ENCODE results near the gene SFT2D1.
A peak's percentile ranks its signal among the peaks of the same experiment; 100 is the strongest.
"Not testable (repeated sequence)": the region's sequence is repeated elsewhere in the genome, so short reads cannot be mapped to it uniquely, and the experiment has no call there.

SFT2D1 gene

DNA sequence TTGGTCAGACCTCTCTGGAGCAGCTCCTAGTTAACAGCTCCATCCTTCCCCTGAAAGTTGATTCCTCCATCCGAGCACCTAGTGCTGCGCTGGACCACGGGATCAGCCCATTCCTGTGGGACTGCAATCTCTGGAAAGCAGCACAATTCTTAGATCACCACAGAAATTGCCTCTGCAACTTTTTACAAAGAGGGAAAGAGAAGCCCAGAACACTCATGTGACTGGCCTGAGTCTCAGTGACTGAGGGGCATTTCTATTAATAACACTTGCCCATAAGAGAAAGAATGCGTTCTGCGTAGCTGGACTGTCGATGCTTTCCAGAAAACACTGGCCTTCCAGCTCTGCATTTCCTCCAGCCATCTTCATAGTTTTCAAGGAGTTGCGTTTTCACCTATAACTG lies 22.1 kb upstream of the SFT2D1 start:
- DNase-seq (ENCODE audit: low spot score) = peak; percentile 41

DNA sequence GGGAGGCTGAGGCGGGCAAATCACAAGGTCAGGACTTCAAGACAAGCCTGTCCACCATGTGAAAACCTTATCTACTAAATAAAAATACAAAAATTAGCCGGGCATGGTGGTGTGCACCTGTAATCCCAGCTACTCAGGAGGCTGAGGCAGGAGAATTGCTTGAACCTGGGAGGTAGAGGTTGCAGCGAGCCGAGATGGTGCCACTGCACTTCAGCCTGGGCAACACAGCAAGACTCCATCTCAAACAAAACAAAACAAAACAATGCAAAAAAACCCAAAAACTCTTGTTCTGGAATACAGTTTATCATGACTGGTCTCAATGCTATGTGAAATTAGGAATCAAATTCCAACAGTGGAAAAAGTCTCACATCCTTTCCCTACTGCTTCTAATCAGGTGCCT lies 20.1 kb upstream of the SFT2D1 start:
- DNase-seq (ENCODE audit: low spot score) = not testable (repeated sequence)

DNA sequence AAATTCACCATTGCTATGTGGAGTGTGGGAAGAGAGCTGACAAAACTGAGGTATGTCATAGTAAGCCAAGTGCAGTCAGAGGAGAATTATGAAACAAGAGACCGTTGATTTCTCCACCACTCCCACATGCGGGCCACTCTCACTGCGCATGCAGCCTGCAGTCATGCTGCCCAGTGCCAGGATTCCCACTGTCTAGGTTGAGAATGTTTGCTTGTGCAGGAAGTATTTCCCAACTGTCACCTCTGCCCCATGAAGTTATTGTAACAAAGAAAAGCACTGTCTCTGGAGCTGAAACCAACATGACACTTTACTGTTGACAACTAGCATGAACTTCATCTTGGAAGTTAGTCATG lies 18.7 kb upstream of the SFT2D1 start:
- no peak for DNase-seq (ENCODE audit: low spot score)

DNA sequence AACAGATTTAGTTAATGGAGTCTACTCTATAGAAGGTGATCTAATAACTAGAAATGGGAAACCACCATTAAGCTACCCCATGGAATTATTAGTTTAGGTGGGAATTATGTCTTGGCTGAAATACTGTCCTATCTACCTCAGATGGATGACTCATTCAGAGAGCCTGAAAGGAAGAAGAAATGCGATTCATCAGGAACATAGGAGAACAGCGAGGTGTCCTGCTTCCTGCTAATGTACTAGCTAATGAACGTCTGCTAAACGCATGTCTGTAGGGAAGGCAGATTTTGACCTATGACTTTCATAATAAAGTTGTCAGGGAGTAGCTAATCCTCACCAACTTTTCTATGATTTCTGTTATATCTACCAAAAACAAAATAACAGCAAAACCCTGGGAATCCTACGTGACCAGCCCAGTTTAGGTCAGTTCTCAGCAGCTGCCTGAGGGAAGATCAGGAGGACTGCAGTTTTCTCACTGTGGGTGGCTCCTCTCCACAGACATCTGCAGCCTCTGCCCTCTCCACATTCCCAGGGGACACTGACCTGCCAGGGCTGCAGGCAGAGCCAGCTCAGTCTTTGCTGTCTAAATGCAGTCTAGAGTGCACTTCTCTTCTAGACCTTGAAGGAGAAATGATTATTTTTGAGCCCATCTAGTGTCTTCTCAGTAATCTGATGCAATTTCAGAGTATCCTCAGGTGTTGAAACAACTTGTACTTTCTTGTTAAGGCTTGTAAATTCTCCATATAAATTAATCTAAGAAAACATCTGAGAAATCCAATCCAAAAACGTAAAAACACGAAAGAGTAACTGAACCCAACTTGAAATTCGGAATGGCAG lies 18.1 kb upstream of the SFT2D1 start:
- no peak for DNase-seq (ENCODE audit: low spot score)

DNA sequence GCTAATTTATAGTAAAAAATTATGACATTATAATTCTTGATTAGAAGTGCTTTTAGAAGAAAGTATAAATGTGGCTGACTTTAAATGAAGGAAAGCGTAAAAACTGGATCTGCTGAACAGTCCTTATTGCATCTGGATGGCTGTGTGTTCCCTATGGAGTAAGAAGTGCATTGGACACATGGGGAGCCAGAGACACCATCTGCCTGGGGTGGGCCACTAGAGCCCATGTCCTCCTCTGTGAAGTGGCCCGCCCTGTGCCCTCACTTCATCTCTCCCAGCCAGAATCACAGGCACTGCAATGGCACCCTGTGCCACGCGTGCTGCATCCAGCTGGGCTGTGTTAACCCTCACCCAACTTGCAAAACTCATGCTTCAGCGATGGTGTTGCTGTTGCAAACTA lies 13.2 kb upstream of the SFT2D1 start:
- DNase-seq (ENCODE audit: low spot score) = no peak

DNA sequence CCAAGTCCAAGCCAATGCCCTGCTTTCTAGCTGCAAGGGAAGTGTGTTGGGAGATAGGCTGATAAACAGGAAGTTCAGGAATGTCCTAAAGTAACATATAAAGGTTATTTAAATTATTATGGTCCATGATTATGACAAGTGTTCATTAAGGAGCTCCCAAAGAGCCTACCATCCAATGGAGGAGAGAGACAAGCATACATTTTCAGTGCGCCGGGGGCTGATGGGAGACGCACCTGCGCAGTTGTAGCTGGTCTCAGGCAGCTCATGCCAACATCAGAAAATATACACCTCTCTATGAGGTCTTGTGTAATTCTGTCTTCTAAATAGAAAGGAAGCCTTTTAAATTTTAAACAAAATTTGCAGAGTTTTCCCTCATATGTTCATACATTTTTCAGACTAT lies 12.6 kb upstream of the SFT2D1 start:
- no peak for DNase-seq (ENCODE audit: low spot score)

DNA sequence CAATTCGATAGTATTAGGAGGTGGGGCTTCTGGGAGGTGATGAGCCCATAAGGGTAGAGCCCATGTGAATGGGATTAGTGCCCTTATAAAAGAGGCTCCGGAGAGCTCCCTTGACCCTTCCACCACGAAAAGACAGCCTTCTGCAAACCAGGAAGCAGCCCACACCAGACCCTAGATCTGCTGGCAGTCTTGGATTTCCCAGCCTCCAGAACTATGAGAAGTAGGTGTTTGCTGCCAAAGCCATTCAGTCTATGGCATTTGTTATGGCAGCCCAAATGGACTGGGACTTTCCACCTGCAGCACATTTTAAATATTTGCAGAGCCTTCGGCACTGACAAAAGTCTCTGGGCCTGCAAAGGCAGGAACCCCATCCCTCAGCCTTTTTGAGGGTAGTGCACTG lies 11.8 kb upstream of the SFT2D1 start:
- DNase-seq (ENCODE audit: low spot score) = no peak

DNA sequence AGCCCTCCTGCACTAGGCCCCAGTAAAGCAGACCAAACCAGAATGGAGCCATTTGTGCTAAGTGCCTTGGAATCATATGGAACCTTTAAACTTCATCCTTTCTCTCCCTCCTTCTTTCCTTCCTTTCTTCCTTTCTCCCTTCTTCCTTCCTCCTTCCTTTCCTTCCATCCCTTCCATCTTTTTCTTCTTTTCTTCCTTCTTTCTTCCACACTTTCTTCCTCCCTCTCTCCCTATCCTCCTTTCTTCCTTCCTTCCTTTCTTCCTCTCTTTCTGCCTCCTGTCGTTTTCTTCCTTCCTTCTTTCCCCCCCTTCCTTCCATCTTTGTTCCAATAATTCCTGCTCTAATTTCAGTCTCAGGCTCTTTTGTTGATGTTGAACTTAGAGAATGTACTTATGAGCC lies 11.2 kb upstream of the SFT2D1 start:
- no peak for DNase-seq (ENCODE audit: low spot score)

DNA sequence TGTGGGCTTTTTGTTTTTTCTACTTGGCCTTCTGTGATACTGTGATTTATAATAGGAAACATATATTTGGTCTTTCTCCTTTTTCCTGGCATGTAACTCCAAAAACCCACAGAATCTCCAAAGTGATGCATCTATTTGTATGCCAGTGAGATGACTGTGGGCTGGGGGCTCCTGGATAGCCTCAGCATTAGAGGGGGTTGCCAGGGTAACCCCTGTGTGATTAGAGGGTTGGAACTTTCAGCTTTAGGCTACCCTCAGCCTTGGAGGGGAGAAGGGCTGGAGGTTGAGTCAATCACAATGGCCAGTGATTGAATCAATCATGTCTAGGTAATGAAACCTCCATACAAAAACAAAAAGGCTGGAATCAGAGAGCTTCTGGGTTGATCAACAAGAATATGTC lies 10.6 kb upstream of the SFT2D1 start:
- DNase-seq (ENCODE audit: low spot score) = no peak

DNA sequence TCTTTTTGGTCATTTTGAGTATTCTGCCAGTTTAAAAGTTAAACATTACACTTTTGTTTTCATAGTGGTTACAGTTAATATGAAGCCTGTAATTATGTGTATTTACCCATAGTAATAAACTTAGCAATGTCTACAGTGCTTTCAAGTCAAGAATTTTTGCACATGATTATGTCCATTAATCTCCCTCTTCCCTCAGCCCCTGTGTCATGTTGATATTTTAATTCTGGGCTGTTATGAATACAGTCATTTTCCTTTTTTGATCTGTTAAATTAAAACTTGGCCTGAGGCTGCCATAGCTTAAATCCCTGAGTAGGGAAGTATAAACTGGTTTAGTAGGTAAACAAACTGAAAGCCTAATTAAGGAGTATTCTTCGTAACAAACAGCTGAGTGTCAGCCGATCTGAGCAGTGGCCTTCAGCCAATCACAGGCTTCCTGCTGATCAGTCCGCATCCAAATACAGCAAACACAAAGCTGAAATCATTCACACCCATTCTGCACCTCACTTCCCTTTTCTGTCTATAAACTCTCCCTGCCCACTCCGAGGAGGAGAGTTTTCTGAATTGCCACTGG lies 9.5 kb upstream of the SFT2D1 start:
- DNase-seq (ENCODE audit: low spot score) = peak; percentile 62

DNA sequence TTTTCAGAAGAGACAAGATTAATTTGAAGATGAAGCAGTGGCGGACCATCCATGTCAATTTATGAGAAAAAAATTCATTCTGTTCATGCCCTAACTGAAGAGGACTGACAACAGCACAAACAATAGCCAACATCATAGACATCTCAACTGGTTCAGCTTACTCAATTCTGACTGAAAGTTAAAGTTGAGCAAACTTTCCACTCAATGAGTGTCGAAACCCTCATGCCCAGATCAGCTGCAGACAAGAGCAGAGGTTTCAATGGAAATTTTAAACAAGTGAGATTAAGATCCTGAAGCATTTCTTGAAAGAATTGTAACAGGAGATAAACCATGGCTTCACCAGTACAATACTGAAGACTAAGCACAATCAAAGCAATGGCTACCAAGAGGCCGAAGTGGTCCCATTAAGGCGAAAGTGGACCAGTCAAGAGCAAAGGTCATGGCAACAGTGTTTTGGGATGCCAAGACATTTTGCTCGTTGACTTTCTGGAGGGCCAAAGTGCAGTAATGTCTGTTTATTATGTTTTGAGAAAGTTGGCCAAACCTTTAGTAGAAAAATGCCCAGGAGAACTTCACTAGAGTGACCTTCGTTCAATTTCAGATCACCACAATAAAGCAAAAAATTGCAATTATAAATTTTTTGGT lies 6.1 kb upstream of the SFT2D1 start:
- DNase-seq (ENCODE audit: low spot score) = no peak

DNA sequence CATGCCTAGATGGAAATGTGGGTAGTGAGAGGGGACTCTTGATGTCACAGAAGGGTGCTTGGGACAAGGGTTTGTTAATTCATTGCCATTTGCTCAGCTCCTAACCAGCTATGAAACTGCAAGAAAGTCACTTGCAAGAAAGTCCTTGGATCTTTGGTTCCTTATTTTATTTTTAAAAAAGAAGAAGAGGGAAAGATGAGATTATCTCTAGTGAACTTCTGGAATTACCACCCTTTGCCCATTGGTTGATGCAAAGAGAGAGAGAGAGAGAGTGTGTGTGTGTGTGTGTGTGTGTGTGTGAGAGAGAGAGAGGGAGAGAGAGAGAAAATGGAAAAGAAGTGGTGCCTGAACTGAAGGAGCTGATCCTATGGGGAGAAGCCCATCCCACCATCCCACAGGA lies 4.6 kb upstream of the SFT2D1 start:
- no peak for DNase-seq (ENCODE audit: low spot score)

DNA sequence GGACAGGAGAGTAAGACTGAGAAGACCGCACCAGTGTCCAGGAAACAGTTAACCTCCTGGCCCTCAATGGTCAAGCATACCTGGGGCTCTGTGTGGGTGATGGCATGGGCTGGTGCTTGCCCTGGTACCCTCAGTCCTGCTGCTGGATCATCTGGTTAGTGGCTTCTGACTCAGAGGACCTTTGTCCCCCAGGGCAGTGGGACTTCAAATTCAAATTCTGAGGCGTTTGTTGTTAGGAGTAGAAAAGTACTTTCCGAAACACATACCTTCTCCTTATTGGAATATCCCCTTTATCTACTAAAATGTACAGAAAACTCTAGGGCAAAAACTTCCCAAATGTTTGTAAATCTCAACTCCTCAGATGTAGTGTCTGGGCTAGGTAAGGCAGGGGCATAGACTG lies 4.1 kb upstream of the SFT2D1 start:
- no peak for DNase-seq (ENCODE audit: low spot score)

DNA sequence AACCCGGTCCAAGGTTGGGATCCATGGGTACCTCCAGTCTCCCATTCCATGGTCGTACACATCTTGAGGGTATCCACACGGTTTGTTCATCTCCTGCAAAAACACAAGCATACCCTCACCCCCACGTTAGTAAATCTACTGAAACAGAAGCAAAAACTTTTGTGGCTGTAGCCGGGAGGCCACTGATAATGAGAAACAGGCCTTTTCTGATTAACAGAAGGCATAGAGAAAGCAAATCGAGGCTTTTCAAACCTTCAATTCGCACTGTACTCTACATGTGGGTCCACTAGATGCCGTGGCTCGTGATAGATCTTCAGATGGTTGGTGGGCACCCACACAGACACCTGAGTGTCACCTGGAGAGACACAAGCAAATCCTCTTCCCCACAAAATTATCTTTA lies 3.3 kb upstream of the SFT2D1 start:
- not testable (repeated sequence) for DNase-seq (ENCODE audit: low spot score)

DNA sequence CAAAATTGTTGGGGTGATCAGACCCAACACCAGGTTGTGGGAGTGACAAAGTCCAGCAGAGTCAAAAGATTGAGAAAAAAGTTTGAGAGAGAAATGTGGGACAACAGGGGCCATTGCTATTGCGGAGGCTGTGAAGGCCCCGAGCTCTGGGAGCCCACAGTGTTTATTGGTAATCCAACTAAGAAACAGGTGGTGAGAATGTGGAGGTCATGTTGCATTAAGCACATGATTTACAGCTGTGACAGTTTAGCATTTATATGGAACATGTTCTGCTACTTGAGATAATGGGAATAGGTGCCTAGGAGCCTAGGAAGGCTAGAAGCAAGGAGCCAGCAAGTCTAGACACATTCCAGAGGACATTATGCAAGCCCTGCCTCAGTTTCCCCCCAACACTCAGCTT lies 2.6 kb upstream of the SFT2D1 start:
- DNase-seq (ENCODE audit: low spot score) = not testable (repeated sequence)

DNA sequence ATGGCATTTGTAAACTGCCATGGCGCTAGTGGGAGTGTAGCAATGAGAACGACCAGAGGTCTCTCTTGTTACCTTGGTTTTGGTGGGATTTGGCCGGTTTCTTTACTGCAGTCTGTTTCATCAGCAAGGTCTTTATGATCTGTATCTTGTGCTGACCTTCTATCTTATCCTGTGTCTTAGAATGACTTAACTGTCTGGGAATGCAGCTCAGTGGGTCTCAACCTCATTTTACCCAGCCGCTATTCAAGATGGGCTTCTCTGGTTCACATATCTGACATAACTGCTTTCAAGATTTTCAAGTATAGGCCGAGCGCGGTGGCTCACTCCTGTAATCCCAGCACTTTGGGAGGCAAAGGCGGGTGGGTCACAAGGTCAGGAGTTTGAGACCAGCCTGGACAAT lies 1.9 kb upstream of the SFT2D1 start:
- DNase-seq (ENCODE audit: low spot score) = no peak

DNA sequence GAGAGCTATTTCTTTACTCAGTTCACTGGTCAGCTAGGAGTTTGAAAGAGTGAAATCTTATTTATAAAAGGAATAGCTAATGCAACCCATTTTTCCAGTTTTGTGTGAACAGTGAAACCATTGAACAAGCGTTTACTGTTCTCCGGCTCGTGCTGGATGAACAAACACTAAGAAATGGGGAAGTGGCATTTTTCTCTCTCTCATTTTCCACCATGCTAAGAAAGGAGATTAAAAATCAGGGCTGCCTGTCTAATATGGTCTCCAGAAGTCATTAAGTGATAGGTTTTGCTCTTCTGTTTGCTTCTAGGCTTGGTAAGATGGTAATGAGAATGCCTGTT lies 774 bp upstream of the SFT2D1 start:
- DNase-seq (ENCODE audit: low spot score) = no peak

DNA sequence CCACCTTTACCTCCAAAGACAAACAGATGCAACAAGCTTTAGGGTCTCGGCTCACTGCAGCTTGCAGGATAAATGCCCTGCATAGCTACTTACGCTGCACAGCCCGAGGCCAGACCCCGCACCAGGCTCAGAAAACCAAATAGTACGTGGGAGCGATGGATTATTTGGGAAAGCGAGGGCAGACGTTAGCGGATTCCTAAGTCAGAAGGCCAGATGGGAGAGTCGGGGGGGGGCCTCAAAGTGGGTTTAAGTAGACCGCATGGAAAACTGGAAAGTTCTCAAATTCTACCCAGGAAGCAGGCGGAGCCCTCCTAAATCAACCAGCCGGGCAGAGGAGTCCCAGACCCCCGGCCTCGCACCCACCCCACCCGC lies 382 bp downstream of the SFT2D1 start:
- DNase-seq (ENCODE audit: low spot score) = no peak

DNA sequence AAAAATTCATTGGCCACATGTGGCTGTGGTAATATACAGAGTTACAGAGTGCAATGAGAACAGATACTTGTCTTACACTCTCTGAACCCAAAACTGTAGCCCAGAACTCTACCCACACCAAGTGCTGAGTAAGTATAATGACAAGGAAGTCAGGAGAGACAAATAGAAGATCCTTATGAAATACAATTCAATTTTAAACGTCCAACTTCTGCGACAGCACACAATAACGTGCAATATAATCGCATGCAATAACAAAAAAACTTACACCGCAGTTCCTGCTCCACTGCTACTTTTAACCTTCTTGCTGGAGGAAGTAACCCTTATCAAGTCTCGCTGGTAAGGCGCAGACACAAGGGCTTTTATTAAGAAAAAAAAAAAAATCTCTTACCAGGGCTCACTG lies 881 bp downstream of the SFT2D1 start:
- DNase-seq (ENCODE audit: low spot score) = no peak

DNA sequence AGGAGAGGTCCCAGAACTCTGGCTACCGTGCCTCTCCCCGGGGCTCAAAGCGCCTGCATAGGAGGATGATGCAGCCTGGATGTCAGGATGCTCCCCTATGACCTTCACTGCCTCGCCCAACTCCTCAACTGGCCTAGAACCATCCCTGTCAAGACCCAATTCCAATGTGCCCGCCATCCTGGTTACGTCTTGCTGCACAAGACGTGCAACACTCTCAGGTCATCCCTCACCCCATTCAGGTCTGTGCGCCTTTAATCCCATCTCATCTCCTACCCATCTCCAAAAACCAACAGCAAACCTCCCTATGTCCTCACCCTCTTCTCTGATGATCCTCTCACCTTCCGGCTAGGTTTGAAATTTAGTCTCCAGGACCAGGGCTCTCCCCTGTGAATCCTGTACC lies 3.5 kb downstream of the SFT2D1 start:
- DNase-seq (ENCODE audit: low spot score) = no peak

DNA sequence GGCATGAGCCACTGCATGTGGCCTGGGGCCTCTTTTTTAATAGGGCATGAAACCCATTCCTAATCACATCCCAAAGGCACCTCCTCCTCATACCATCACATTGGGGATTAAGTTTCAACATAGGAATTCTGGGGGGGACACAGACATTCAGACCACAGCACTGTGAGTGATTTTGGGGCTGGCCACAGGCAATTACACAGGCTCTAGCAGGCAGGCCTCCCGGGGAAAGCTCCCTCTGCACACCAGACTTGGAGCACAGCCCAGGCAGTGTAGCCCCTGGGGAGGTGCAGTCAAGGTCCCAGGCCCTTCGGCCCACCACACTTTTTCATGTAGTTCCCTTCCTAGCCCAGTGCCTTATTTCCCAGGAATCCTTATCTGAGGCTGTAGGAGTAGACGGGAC lies 5.5 kb downstream of the SFT2D1 start:
- DNase-seq (ENCODE audit: low spot score) = no peak

DNA sequence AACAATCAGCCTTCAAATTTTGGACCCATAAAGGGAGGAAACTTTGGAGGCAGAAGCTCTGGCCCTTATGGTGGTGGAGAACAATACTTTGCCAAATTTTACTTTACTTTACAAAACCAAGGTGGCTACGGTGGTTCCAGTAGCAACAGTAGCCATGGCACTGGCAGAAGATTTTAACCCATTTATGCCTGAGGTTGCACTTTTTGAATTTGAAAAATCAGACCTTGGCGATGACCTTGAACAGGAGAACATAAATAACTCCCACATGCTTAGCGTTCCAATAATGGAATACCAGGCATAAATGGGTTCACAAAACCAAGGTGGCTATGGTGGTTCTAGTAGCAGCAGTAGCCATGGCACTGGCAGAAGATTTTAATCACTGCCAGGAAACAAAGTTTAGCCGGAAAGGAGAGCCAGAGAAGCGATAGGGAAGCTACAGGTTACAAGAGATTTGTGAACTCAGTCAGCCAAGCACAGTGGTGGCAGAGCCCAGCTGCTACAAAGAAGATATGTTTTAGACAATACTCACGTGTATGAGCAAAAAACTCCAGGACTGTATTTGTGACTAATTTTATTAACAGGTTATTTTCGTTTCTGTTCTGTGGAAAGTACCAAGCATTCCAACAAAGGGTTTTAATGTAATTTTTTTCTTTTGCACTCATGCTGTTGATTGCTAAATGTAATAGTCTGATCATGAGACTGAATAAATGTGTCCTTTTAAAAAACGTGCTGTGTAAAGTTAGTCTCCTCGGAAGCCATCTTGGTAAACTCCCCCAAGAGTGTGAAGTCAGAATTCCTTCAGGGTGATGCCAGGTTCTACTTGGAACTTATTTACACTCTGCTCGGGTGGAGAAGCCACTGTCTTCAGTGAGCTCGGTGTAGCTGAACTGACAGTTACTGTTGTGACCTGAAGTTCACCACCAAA lies 6.7 kb downstream of the SFT2D1 start:
- DNase-seq (ENCODE audit: low spot score) = no peak

DNA sequence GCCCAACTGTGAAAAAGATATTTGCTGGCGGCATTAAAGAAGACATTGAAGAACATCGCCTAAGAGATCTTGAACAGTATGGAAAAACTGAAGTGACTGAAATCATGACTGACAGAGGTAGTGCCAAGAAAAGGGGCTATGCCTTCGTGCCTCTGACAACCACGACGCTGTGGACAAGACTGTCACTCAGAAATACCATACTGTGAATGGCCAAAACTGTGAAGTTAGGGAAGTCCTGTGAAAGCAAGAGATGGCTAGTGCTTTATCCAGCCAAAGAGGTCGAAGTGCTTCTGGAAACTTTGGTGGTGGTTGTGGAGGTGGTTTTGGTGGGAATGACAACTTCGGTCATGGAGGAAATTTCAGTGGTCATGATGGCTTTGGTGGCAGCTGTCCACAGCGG lies 7.5 kb downstream of the SFT2D1 start:
- no peak for DNase-seq (ENCODE audit: low spot score)

Measured in globus pallidus (tissue), 1 donor.